Ishikawa (cell line): ENCODE measurements around the gene PNMA6E.

Experiments
- CEBPB ChIP-seq: IDR thresholded peaks from 2 replicates; pipeline ENCODE4 v1.6.1; 2012
- CREB1 ChIP-seq: IDR thresholded peaks from 2 replicates; pipeline ENCODE4 v1.6.1; 2012; ENCODE audit warnings: low read depth
- EGR1 ChIP-seq: IDR thresholded peaks from 2 replicates; pipeline ENCODE4 v1.6.1; 2012
- EP300 ChIP-seq: IDR thresholded peaks from 2 replicates; pipeline ENCODE4 v1.6.1; 2012; ENCODE audit warnings: borderline replicate concordance
- FOXM1 ChIP-seq: IDR thresholded peaks from 2 replicates; pipeline ENCODE4 v1.6.1; 2012; ENCODE audit warnings: low read depth, borderline replicate concordance
- NFIC ChIP-seq: IDR thresholded peaks from 2 replicates; pipeline ENCODE4 v1.6.1; 2012
- RAD21 ChIP-seq: IDR thresholded peaks from 2 replicates; pipeline ENCODE4 v1.6.1; 2012; ENCODE audit warnings: low read depth
- TAF1 ChIP-seq: IDR thresholded peaks from 2 replicates; pipeline ENCODE4 v1.6.1; 2012; ENCODE audit warnings: low read depth, mild to moderate bottlenecking
- TCF12 ChIP-seq: IDR thresholded peaks from 2 replicates; pipeline ENCODE4 v1.6.1; 2012; ENCODE audit warnings: low read depth
- TEAD4 ChIP-seq: IDR thresholded peaks from 2 replicates; pipeline ENCODE4 v1.6.1; 2012
- YY1 ChIP-seq: IDR thresholded peaks from 2 replicates; pipeline ENCODE4 v1.6.1; 2012; ENCODE audit warnings: low read depth
- ZBTB7A ChIP-seq: IDR thresholded peaks from 2 replicates; pipeline ENCODE4 v1.6.1; 2012; ENCODE audit warnings: low read depth
- TF ChIP-seq, protein P1 (sequence below): IDR thresholded peaks from 2 replicates; pipeline ENCODE4 v1.6.1; 2012
- TF ChIP-seq, protein P2 (sequence below): IDR thresholded peaks from 2 replicates; pipeline ENCODE4 v1.6.1; 2012
- TF ChIP-seq, protein P3 (sequence below): IDR thresholded peaks from 2 replicates; pipeline ENCODE4 v1.6.1; 2012; ENCODE audit warnings: low read depth, mild to moderate bottlenecking

Gene PNMA6E

DNA sequence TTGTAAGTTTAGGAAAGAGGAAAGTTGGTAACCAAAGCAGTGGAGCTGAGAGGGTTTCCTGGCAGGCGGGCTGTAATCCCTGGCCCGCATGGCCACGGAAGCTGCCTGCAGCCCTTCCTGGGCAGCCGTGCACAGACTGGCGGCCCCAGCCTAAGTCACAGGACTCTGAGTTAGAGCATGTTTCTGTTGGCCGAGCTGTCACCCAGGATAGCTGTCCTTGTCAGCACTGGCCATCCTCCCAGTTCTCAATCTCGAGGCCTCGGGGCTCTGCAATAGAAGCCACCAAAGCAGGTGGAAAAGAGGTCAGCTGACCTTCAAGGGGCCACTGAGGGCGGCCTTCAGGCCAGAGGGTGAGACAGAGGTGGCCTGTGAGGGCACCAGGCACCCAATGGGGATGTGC lies 20.5 kb downstream of the PNMA6E start:
- TF ChIP-seq TEAD4 (no peak), EP300 (no peak)

DNA sequence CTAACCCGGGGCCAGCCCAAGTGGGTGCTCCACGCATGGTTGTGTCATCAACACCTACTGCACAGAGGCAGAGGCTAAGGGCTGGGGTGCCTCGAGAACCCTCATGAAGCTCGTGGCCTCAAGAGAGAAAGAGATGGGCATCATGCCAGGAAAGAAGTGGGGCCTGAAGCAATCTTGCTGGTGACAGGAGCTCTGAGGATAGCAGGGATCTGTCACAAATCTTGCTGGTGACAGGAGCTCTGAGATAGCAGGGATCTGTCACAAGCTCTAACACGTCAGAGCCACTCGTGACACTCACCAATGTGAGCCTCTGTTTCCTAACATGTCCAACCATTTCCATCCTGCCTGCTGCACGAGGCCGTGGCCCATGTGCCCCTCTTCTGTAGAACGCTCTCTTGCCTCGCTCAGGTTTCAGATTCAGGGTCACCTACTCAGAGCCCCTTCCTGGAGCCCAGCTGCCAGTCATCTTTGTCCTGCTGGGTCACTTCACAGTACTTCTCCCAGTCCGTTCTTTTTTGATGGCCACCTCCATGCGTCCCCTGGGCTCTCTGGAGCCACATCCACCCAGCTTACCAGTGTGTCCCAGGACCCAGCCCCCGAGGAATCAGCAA lies 21.1 kb downstream of the PNMA6E start:
- TF ChIP-seq, protein P1, sequence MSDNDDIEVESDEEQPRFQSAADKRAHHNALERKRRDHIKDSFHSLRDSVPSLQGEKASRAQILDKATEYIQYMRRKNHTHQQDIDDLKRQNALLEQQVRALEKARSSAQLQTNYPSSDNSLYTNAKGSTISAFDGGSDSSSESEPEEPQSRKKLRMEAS, result no peak
- no peak for TF ChIP-seq RAD21
- no peak for TF ChIP-seq TCF12
- no peak for TF ChIP-seq EGR1
- TF ChIP-seq, protein P2, sequence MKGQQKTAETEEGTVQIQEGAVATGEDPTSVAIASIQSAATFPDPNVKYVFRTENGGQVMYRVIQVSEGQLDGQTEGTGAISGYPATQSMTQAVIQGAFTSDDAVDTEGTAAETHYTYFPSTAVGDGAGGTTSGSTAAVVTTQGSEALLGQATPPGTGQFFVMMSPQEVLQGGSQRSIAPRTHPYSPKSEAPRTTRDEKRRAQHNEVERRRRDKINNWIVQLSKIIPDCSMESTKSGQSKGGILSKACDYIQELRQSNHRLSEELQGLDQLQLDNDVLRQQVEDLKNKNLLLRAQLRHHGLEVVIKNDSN, result no peak
- no peak for TF ChIP-seq CREB1
- no peak for TF ChIP-seq ZBTB7A
- TF ChIP-seq EP300, result no peak
- TF ChIP-seq YY1, result no peak
- TF ChIP-seq NFIC, result no peak
- no peak for TF ChIP-seq TEAD4
- no peak for TF ChIP-seq CEBPB
- TF ChIP-seq, protein P3, sequence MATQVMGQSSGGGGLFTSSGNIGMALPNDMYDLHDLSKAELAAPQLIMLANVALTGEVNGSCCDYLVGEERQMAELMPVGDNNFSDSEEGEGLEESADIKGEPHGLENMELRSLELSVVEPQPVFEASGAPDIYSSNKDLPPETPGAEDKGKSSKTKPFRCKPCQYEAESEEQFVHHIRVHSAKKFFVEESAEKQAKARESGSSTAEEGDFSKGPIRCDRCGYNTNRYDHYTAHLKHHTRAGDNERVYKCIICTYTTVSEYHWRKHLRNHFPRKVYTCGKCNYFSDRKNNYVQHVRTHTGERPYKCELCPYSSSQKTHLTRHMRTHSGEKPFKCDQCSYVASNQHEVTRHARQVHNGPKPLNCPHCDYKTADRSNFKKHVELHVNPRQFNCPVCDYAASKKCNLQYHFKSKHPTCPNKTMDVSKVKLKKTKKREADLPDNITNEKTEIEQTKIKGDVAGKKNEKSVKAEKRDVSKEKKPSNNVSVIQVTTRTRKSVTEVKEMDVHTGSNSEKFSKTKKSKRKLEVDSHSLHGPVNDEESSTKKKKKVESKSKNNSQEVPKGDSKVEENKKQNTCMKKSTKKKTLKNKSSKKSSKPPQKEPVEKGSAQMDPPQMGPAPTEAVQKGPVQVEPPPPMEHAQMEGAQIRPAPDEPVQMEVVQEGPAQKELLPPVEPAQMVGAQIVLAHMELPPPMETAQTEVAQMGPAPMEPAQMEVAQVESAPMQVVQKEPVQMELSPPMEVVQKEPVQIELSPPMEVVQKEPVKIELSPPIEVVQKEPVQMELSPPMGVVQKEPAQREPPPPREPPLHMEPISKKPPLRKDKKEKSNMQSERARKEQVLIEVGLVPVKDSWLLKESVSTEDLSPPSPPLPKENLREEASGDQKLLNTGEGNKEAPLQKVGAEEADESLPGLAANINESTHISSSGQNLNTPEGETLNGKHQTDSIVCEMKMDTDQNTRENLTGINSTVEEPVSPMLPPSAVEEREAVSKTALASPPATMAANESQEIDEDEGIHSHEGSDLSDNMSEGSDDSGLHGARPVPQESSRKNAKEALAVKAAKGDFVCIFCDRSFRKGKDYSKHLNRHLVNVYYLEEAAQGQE, result no peak
- TF ChIP-seq TAF1, result no peak
- no peak for TF ChIP-seq FOXM1

DNA sequence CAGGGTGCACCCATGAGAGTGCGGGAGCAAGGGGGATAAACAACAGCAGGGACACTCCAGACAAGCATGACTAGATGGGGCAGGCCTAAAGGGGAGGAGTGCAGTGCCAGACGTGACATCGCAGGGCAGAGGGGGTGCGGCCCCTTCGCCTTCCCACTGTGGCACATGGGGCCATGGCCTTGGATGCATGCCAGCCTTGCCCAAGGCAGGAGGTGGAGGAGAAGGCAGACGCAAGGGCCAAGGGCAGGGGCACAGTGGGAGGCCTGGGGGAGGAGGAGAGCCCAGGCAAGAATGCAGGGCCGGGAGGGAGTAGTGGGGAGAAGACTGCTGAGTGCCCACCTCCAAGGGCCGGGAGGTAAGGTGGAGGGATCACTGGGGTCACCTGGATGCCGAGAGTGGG lies 21.6 kb downstream of the PNMA6E start:
- TF ChIP-seq EGR1 (no peak), EP300 (no peak), TCF12 (no peak), RAD21 (no peak), TEAD4 (no peak), TAF1 (no peak), YY1 (no peak), FOXM1 (no peak), CREB1 (no peak), CEBPB (no peak), NFIC (no peak), ZBTB7A (no peak)
- TF ChIP-seq, protein P2, result no peak
- TF ChIP-seq, protein P3, result no peak

DNA sequence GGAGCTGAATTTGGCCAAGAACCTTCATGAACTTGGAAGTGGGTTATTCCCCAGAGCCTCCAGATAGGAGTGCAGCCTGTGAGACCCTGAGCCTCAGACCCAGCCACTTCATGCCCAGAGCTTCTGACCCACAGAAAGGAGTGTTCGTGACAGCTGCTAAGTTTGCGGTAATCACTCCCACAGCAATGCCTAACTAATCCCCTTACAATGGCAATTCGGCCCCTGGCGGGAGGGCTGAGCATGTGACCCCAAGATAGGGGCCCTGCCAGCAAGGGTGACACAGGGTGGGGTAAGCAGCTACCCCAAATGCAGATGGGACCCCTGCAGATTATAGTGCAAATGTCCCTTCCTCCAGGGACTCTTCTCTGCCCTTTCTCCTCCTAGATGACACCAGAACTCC lies 22.5 kb downstream of the PNMA6E start:
- TF ChIP-seq RAD21 (no peak), EGR1 (no peak), NFIC (no peak), TCF12 (no peak), TEAD4 (no peak), YY1 (no peak), ZBTB7A (no peak), FOXM1 (no peak), TAF1 (no peak), CEBPB (no peak), EP300 (no peak), CREB1 (no peak)
- TF ChIP-seq, protein P2, result no peak
- TF ChIP-seq, protein P1, result no peak
- TF ChIP-seq, protein P3, result no peak
